ENCODE measurements around the gene LRRIQ4.

Gene LRRIQ4

GRCh38 chr3:169812332-169813235, at the start of gene LRRIQ4, which contains the start of gene LRRC34:
Gene LRRIQ4, plus strand, starts transcription at chr3:169812870. Its CDS starts 9,052 bp downstream, at chr3:169821922.
Gene LRRC34, minus strand, starts transcription at chr3:169812904. Its CDS starts 356 bp downstream, at chr3:169812548.
- DNase-seq: peak; percentile 11 to 41 (median 23)

GRCh38 chr3:169764312-169764881, 48.3 kb upstream of the LRRIQ4 start:
- DNase-seq: peak; percentile 33 to 57 (median 43)

- peak; percentile 84 to 90 (median 88) for DNase-seq
These were observed 47.6 kb upstream of the LRRIQ4 start, which contains the start of gene TERC for GRCh38 chr3:169764882-169765612. Gene TERC, minus strand, starts transcription at chr3:169765060.

DNA sequence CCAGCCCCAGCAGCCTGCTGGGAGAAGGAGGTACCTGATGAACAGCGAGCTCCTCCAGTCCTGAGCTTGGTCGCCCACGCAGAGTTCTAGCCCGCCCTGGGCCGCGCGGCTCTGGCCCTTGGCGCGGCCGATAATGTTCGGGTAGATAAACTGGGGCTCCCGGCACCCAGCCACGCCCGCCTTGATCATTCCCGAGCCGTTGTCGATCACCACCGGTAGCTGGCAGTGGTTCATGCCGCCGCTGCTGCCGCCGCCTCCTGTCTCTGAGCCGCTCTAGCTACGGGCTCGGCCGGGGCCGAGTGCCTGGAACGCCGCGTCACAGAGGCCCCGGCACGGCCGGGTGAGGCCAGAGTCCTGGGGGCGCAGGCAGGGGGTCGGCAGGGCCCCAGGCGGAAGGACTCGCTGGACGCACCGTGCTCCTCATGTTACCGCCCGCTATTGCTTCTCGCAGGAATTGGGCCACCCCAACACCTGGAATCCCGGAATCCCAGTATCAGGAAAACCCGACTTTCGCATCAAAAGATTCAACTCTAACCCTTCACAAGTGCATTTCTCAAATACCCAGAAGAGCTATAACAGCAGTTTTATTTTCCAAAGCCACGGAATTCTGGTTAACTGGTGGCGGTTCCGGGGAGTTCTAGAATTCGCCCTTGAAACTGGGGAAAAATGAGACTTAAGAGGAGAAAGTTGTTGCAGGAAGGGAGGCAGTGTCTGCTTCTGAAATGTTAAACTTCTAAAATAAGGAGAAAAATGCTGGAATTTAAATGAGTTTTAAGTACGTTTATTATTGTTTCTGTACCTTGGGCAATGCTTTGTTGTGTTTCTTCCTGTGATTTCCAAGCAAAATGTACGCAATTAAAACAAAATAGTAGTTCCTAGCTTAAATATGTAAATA, 43.1 kb upstream of the LRRIQ4 start, which contains the start of gene ACTRT3:
ACTRT3 (minus strand) TSS at position 275 of the 895 bp plus-strand sequence; CDS start at position 234, 41 bp downstream.
- peak; percentile 24 to 38 (median 26) for DNase-seq

DNA sequence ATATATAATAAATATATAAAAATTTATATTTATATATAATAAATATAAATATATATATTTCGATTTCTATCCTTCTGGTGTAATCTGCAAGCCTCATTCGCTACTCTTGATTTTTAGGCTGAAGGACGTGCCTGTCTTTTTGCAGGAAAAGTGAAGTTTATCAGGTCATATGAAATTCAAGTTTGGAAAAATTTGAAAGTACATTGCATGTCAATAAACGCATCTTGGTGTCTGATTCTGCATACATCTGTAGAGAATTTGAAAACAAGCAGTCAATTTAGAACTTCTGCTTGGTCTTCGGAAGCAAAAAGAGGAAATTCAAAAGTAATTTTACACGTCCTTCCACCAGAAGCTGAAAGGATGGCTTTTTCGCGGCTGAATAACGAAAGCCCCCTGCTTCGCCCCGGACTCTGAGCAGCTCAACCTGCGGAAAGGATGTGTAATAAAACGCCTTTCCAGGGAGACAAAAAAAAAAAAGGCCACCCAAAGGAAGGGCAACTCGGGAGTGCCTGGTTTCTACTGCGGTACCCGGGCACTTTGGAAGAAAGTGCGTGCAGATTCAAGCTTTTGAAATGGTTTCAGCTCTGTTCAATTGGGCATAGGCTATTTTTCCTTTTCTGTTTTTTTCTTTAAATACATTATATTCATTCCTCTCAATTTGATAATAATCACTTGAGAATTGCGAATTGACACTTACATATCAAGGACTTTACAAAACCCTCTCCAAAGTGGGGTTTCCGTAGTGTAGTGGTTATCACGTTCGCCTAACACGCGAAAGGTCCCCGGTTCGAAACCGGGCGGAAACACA, 41.0 kb upstream of the LRRIQ4 start:
- DNase-seq: peak; percentile 2 to 34 (median 10)

GRCh38 chr3:169772305-169772896, 40.3 kb upstream of the LRRIQ4 start:
- DNase-seq: peak in 2 of 4 experiments; percentile 35 to 54

DNA sequence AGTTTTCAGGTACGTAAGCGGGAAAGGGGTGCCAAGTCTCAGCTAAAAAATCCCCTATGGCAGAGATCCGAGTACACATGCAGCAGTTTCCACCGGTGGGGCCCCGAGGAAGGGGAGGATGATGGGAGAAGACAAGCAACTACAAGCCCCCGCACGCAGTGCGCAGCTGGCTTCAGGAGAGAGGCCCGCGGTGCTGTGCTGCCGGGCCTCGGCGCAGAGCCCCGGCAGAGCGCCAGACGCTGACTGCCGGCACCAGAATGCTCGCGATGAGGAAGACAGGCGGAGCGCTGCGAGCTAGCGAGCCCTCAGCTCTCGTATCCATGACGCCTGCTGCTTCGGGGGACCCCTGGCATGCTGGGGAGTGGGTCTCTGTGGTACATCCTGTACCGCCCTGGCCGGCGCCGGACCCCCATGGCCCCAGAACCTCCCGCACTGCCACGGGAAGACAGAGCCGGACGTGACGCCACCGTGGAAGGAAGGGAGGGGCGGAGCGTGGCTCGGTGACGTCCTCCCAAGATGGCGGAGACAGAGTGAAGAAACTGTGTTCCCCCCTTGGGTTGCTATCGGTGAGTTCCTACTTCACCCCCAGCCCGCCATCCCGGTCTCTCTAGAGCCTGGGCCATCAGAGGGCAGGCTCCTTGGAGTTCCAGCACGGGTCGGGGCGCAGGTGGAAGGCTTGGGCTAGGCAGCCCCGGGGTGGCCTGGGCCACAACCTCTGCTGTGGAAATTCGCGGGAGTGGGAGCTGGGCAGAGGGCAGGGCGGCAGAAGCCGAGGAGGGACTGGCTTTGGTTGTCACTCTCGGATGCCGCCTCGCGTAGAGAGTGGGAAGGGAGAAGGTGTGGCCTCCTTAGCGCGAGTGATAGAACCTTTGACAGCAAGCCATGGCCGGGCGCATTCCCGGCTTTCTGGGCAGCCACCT, 39.5 kb upstream of the LRRIQ4 start, which contains the start of gene MYNN:
MYNN (plus strand) TSS at position 500 of the 920 bp plus-strand sequence. CDS start 900 bp downstream, outside the sequence.
- DNase-seq: peak; percentile 66 to 85 (median 82)

DNA sequence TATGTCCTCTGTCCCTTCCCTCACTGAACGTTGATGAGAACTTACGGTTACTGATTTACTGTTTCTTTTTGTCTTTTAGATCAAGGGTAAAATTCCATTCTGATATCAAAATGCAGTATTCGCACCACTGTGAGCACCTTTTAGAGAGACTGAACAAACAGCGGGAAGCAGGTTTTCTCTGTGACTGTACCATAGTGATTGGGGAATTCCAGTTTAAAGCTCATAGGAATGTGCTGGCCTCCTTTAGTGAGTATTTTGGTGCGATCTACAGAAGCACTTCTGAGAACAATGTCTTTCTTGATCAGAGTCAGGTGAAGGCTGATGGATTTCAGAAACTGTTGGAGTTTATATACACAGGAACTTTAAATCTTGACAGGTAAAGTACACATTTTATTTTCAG, 38.5 kb upstream of the LRRIQ4 start:
- DNase-seq: no peak

- DNase-seq: no peak
These were observed 34.8 kb upstream of the LRRIQ4 start for GRCh38 chr3:169777822-169778221.

DNA sequence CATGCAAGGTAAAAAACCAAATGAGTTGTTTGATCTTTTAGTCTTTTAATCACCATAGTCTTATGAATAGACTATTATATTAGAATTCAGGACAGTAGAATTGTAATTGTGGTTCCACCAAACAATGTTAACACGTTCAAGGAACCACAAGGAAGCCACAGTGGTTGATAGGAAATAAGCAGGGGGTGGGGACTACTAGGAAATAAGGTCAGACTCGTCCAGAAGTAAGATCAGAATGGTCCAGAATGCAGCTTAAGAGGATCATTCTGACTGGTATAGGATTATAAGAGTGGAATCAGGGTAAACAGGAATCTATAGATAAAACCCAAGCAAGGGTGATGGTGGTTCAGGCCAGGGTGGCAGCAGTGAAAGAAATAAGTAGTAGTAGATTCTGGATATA, 31.9 kb upstream of the LRRIQ4 start:
- no peak for DNase-seq

- no peak for DNase-seq
These were observed 31.3 kb upstream of the LRRIQ4 start for GRCh38 chr3:169781209-169781855.

- no peak for DNase-seq
These were observed 25.6 kb upstream of the LRRIQ4 start for GRCh38 chr3:169787120-169787519.

DNA sequence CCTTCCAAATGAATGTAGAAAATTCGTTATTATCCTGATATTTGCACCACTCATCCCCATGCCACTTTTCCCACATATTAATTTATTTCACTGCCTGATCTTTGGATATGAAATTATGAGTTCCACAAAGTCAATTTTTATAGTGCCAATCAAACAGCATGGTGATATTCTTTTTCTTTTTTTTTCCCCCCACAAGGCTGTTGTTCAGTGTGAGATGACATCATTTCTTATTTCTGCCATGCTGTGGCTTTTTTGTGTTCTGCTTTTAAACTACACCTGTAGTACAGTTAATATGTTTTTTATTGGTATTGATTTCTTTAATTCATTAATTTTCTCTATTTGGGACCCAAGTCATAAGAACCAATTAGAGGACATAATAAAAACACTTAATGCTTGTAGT, 24.9 kb upstream of the LRRIQ4 start:
- DNase-seq: no peak

GRCh38 chr3:169790219-169790618, 22.5 kb upstream of the LRRIQ4 start:
- no peak for DNase-seq

DNA sequence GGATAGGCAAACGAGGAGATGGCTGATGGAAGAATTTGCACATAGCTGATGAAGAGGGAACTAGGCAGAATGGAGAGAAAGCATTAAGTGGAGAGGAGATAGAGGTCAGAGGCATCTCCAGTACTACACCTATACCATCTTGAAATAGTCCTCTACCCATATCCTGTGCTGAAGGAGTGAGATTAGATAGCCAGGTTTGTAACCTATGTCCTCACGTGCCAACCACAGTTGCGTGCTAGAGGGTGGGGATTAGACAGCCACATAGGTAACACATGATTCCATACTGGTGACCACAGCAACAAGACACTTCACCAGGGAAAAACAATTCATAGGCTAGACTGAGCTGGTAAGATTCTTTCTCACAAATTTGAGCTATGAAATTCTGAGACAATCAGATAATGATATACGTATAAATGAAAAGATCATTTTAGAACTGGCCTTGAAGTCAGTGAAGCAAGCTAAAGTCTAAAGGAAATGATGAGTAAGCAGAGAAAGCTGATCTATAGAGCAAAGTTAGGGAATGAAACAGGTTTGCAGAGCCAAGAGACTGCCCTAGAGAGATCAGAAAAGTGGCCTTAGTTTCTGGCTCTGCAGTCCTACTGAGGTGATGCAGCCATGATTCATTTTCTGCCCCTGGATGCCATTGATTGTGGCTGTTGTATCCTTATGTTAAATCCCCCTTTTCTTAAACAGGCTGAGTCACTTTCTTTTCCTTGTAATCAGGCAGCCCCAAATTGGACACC, 21.8 kb upstream of the LRRIQ4 start:
- no peak for DNase-seq

DNA sequence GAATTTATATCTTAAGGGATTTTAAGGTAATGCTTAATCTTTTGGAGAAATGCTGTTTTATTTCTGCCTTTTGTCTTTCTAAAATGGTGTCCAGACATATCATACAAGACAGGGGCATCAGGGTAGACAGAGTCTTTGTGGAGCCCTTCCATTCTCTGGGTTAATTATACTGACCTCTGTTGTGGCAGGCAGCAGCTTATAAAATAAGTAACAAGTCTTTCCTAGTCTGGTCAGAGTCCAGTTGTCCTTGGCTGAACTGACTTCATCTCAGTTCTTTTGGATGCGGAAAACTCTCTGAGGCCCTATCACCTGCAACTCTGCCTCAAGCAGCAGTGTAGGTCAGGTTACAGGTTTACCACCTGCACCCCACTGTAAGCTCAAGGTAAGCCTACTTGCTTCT, 20.3 kb upstream of the LRRIQ4 start:
- no peak for DNase-seq

GRCh38 chr3:169804681-169805080, 8.0 kb upstream of the LRRIQ4 start:
- no peak for DNase-seq

GRCh38 chr3:169809230-169809795, 3.4 kb upstream of the LRRIQ4 start:
- DNase-seq: no peak
